ENCODE results near the gene ANTXRL. TPM values are rescaled to one million over a fixed set of nuclear protein-coding genes. Genes with fewer than 3 reads are reported as not detected.
A peak's percentile ranks its signal among the peaks of the same experiment; 100 is the strongest.

The ANTXRL gene
- total and polyA plus RNA-seq, 2 of the 8 experiments (the other 6 are each of a cell fraction or from before 2014, with no cell fraction given): not detected

GRCh38 chr10:46268076-46268881 is 18.5 kb upstream of the ANTXRL start:
- H3K79me1 ChIP-seq (ENCODE audit: low read depth, low read length): 0 out of 2 replicates have a peak, but pooled peaks cover 2% of the 10 kb centered on the region
- H4K20me1 ChIP-seq (replicated peaks in 1 of 2; ENCODE audit: control insufficient read depth in 1 of 2, insufficient read depth in 2 of 2, low read length in 2 of 2): peaks cover 0 to 6% of the 10 kb centered on the region in 2 experiments
- no peaks in the 10 kb centered on the region for H3K9me3 ChIP-seq (ENCODE audit: insufficient read depth in 2 of 2, low read depth in 1 of 2, low read length in 1 of 2)
- 74% methylated on average over 10 of the region's 10 CpGs; no CpG with 5 or more reads in 1 of the 2 experiments for WGBS, 2 experiments (ENCODE audit: extremely low coverage in 1 of 2, insufficient coverage in 1 of 2, insufficient read length in 1 of 2, insufficient replicate concordance in 2 of 2, low coverage in 1 of 2, low lambda C conversion rate in 2 of 2, missing lambda C conversion rate in 1 of 2)
- no peaks in the 10 kb centered on the region for H3K79me2 ChIP-seq (ENCODE audit: control insufficient read depth in 1 of 2, insufficient read depth in 2 of 2, low read length in 2 of 2)
- no peak overlapping the region for H2AFZ ChIP-seq (ENCODE audit: low read length)
- peaks cover 11% of the 10 kb centered on the region; the same call in 1 of the 2 replicates for H3K23me2 ChIP-seq (ENCODE audit: low read depth, low read length)
- no peak overlapping the region for H2BK120ac ChIP-seq (replicated peaks; ENCODE audit: low read depth, low read length)
- no peak overlapping the region for H3K14ac ChIP-seq (ENCODE audit: insufficient read length)
- no peak overlapping the region for H4K91ac ChIP-seq (replicated peaks; ENCODE audit: insufficient read length, low read length)
- H3K4ac ChIP-seq (replicated peaks; ENCODE audit: insufficient read length, low read depth, low read length): no peak overlapping the region
- no peaks in the 10 kb centered on the region for H3K4me1 ChIP-seq (replicated peaks in 1 of 4; ENCODE audit: control insufficient read depth in 3 of 4, insufficient read depth in 4 of 4, low read length in 3 of 4)
- CTCF ChIA-PET (ENCODE audit: partially characterized antibody): interaction anchor here (1.7 to 3.9 kb wide), 3 partner anchors 10 to 40 kb away, joined by 5 to 23 read pairs (median 19); no protein-coding TSS in a partner anchor
- no peak for TF ChIP-seq RFX5 (IDR thresholded peaks at IDR 0.05; ENCODE audit: borderline replicate concordance, low read depth, low read length)
- TF ChIP-seq RAD21 (IDR thresholded peaks at IDR 0.05 in 1 of 2, conservative IDR thresholded peaks at IDR 0.05 in 1 of 2; ENCODE audit: low read depth in 2 of 2, low read length in 2 of 2): no peak
- TF ChIP-seq SIN3A (conservative IDR thresholded peaks at IDR 0.05 in 1 of 2, IDR thresholded peaks at IDR 0.05 in 1 of 2; ENCODE audit: low read depth in 1 of 2, low read length in 2 of 2): no peak
- TF ChIP-seq JUND (IDR thresholded peaks at IDR 0.05; ENCODE audit: low read length): no peak
- no peak for TF ChIP-seq SIRT6 (IDR thresholded peaks at IDR 0.05; ENCODE audit: low read length)
- no peak for TF ChIP-seq POU5F1 (IDR thresholded peaks at IDR 0.05; ENCODE audit: low read depth, low read length)
- TF ChIP-seq TCF12 (IDR thresholded peaks at IDR 0.05; ENCODE audit: low read depth, low read length): no peak
- no peak for TF ChIP-seq ATF2 (IDR thresholded peaks at IDR 0.05; ENCODE audit: low read length)
- H3K18ac ChIP-seq (ENCODE audit: extremely low read depth, low read length): no peak overlapping the region
- H3K9ac ChIP-seq (replicated peaks in 1 of 4; ENCODE audit: extremely low read depth in 1 of 4, low read depth in 3 of 4, low read length in 3 of 4): no peak overlapping the region
- FAIRE-seq: no peak
- H3K27me3 ChIP-seq (replicated peaks in 1 of 4; ENCODE audit: control insufficient read depth in 3 of 4, extremely low read depth in 1 of 4, insufficient read depth in 3 of 4, low read length in 3 of 4): no peaks in the 10 kb centered on the region
- H2BK20ac ChIP-seq (ENCODE audit: low read length): no peak overlapping the region
- 0 out of 2 replicates have a peak overlapping the region, but pooled peaks have one; percentile 39 for H2AK5ac ChIP-seq (ENCODE audit: low read depth, low read length)
- no peak overlapping the region for H2BK5ac ChIP-seq (ENCODE audit: low read depth, low read length)
- no peak for DNase-seq (ENCODE audit: low read depth in 1 of 2, low spot score in 2 of 2)
- no peak overlapping the region for H3K27ac ChIP-seq (ENCODE audit: low read depth, low read length)
- H4K5ac ChIP-seq (ENCODE audit: insufficient read length, low read depth, low read length): no peak overlapping the region
- peak overlapping the region; percentile 62; the same call in 1 of the 2 replicates for H4K8ac ChIP-seq (ENCODE audit: extremely low read depth, insufficient read depth, low read length)
- H3K4me3 ChIP-seq (ENCODE audit: extremely low read depth in 1 of 4, insufficient read depth in 2 of 4, low read depth in 3 of 4, low read length in 4 of 4): no peak overlapping the region
- H3K4me2 ChIP-seq (ENCODE audit: insufficient read depth in 1 of 2, low read depth in 2 of 2, low read length in 2 of 2): no peak overlapping the region
- no peak overlapping the region for H3K56ac ChIP-seq (replicated peaks; ENCODE audit: insufficient read length, low read depth, low read length)
- POLR2A ChIA-PET (ENCODE audit: partially characterized antibody): no interaction called here
- H2BK15ac ChIP-seq (ENCODE audit: low read length): no peak overlapping the region
- no peaks in the 10 kb centered on the region for H3K36me3 ChIP-seq (ENCODE audit: control insufficient read depth in 2 of 4, insufficient read depth in 4 of 4, low read length in 3 of 4)
- no peak overlapping the region for H2BK12ac ChIP-seq (ENCODE audit: low read depth, low read length)
- H3K23ac ChIP-seq (ENCODE audit: insufficient read length): no peak overlapping the region

All from H1 (cell line).